Heart left ventricle (tissue), 13 donors: ENCODE data around the gene MRPS34.

Experiments
- CTCF ChIP-seq, 12 donors: fragments of 200-600 bp; sonication (generic) in 4 of 12; IDR thresholded peaks; one replicate each; pipeline versions ENCODE4 v1.5.0 to v1.8.0; 2018 to 2022; ENCODE audit warnings: antibody characterized with exemption in 12 of 12, mild to moderate bottlenecking in 5 of 12
- POLR2A ChIP-seq, 2 donors: fragments of 450-650 bp; IDR thresholded peaks; one replicate each; pipeline ENCODE4 v1.6.1; 2017; ENCODE audit warnings: antibody characterized with exemption in 2 of 2, mild to moderate bottlenecking in 2 of 2, moderate library complexity in 2 of 2
- donor health status: ischemic (EF 13 %, LVEDD 7.1; RV severe dilation, severe dysfunction).
- donor health status: DM: no; HTN: yes; CAD: no.
- donor health status: DM: no; HTN: no; CAD: no.
- donor health status: ischemic (EF 25% LVEDD 6.9; RV normal size, moderate dysfunction).
- donor health status: ischemic (EF 25% LVEDD 5.7; RV mildly dilated, moderate dysfunction).
- donor health status: ischemic (EF 35%, LVEDD 5.7; RV mildly dilated, moderate dysfunction).
- donor health status: nonischemic (EF 11% LVEDD 7.7; RV severe dilation, severe dysfunction).
- donor health status: DM: yes; HTN: yes; CAD: no.
- donor health status: PGD.
- donor health status: ischemic (EF 29% LVEDD 5.4; RV normal size, mild dysfunction).
- donor health status: nonischemic (EF 23%, LVEDD 6.1; RV moderate dilation, normal function).

- TF ChIP-seq CTCF (IDR thresholded peaks at IDR 0.05), result no peak
- TF ChIP-seq POLR2A (IDR thresholded peaks at IDR 0.05), result no peak
Measured at GRCh38 chr16:1809281-1809801, 36.4 kb upstream of the MRPS34 start.
